Measurements from ENCODE around the gene LRRC18. TPM values are rescaled to one million over a fixed set of nuclear protein-coding genes. Genes with fewer than 3 reads are reported as not detected.

Gene LRRC18
- total RNA-seq, 4 donors from 2014 or later, result not detected

GRCh38 chr10:48978318-48978717 is 38.7 kb upstream of the LRRC18 start:
- H3K27me3 ChIP-seq, result no peaks in the 10 kb centered on the region

DNA sequence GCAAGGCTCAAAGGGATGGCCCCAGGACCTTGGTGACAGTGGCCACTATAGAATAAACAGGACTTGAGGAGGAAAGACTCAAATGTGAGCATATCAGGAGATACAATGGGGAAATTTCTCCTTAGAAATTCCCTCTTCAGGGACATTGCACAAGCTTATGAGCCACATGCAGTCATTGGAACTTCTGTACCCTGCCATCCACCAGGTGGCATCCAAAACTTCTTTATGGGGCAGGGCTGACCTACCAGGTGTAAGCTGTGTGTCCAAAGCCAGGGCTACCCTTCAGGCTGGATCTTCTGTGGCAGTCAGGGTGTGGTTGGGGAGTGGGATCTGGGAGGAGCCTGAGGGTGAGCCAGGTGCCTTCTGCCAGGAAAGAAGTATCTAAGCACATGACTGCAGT is 36.6 kb upstream of the LRRC18 start:
- peaks cover 0 to 3% (median 0%) of the 10 kb centered on the region in 4 donors for H3K9me3 ChIP-seq
- no peak overlapping the region for H3K27ac ChIP-seq
- no peak overlapping the region for H3K4me3 ChIP-seq
- no peaks in the 10 kb centered on the region for H3K36me3 ChIP-seq
- DNase-seq (ENCODE audit: low spot score in 2 of 2), result no peak
- H3K4me1 ChIP-seq, result peaks cover 0 to under 1% (median 0%) of the 10 kb centered on the region in 4 donors
- H3K27me3 ChIP-seq, result no peaks in the 10 kb centered on the region
- TF ChIP-seq, protein P1, sequence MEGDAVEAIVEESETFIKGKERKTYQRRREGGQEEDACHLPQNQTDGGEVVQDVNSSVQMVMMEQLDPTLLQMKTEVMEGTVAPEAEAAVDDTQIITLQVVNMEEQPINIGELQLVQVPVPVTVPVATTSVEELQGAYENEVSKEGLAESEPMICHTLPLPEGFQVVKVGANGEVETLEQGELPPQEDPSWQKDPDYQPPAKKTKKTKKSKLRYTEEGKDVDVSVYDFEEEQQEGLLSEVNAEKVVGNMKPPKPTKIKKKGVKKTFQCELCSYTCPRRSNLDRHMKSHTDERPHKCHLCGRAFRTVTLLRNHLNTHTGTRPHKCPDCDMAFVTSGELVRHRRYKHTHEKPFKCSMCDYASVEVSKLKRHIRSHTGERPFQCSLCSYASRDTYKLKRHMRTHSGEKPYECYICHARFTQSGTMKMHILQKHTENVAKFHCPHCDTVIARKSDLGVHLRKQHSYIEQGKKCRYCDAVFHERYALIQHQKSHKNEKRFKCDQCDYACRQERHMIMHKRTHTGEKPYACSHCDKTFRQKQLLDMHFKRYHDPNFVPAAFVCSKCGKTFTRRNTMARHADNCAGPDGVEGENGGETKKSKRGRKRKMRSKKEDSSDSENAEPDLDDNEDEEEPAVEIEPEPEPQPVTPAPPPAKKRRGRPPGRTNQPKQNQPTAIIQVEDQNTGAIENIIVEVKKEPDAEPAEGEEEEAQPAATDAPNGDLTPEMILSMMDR (IDR thresholded peaks at IDR 0.05), result no peak
- TF ChIP-seq EP300 (IDR thresholded peaks at IDR 0.05) (no peak), POLR2A (IDR thresholded peaks at IDR 0.05) (no peak)

More at GRCh38 chr10:48978318-48978717, 38.7 kb upstream of the LRRC18 start:
- DNase-seq (ENCODE audit: low spot score in 2 of 2), result no peak
- Histone ChIP-seq H3K4me1 (peaks cover 0 to 4% (median 0%) of the 10 kb centered on the region in 4 donors), H3K36me3 (no peaks in the 10 kb centered on the region), H3K4me3 (no peak overlapping the region), H3K9me3 (no peaks in the 10 kb centered on the region), H3K27ac (no peak overlapping the region)
- WGBS, 2 donors, result 81 to 92% methylated on average over 4 to 5 of the region's 5 CpGs
- TF ChIP-seq, protein P1 (IDR thresholded peaks at IDR 0.05), result no peak
- TF ChIP-seq POLR2A (IDR thresholded peaks at IDR 0.05), result no peak
- TF ChIP-seq EP300 (IDR thresholded peaks at IDR 0.05), result no peak

- Histone ChIP-seq H3K9me3 (peaks cover 0 to 3% (median 0%) of the 10 kb centered on the region in 4 donors), H3K36me3 (no peaks in the 10 kb centered on the region), H3K27me3 (no peaks in the 10 kb centered on the region), H3K27ac (no peak overlapping the region), H3K4me3 (no peak overlapping the region), H3K4me1 (no peaks in the 10 kb centered on the region)
- TF ChIP-seq, protein P1 (IDR thresholded peaks at IDR 0.05), result no peak
- TF ChIP-seq EP300 (IDR thresholded peaks at IDR 0.05) (no peak), POLR2A (IDR thresholded peaks at IDR 0.05) (no peak)
- no peak for DNase-seq (ENCODE audit: low spot score in 2 of 2)
- 94% methylated on average over 12 of the region's 12 CpGs for WGBS, 2 donors
These were observed 35.0 kb upstream of the LRRC18 start for GRCh38 chr10:48974510-48975156.

- peaks cover 0 to 3% (median 0%) of the 10 kb centered on the region in 4 donors for H3K9me3 ChIP-seq
- no peak overlapping the region for H3K4me3 ChIP-seq
- no peaks in the 10 kb centered on the region for H3K27me3 ChIP-seq
- H3K27ac ChIP-seq, result no peak overlapping the region
- H3K4me1 ChIP-seq, result no peaks in the 10 kb centered on the region
- H3K36me3 ChIP-seq, result no peaks in the 10 kb centered on the region
- TF ChIP-seq POLR2A (IDR thresholded peaks at IDR 0.05), result no peak
- TF ChIP-seq EP300 (IDR thresholded peaks at IDR 0.05), result no peak
- TF ChIP-seq, protein P1 (IDR thresholded peaks at IDR 0.05), result no peak
- WGBS, 2 donors, result 81 to 82% methylated on average over 5 of the region's 5 CpGs
- DNase-seq (ENCODE audit: low spot score in 2 of 2), result no peak
These were observed 33.4 kb upstream of the LRRC18 start for GRCh38 chr10:48973065-48973464.

DNA sequence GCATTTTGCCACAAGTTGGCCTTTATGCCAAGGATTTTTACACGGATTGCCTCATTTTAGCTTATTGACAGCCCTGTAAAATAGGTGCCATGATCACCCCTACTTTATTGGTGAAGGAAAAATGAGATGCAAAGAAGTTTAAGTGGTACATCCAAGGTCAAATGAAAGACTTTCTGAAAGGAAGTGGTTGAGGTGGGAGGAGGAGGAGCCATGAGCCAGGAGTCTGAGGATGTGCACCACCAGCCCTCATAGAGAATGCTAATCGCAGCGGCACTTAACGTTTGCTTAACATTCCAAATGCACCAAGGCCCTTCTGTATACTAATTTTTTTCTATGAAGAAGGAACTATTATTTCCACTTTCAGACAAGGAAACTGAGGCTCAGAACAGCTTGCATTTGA is 31.0 kb upstream of the LRRC18 start:
- peaks cover 0 to 3% (median 0%) of the 10 kb centered on the region in 4 donors for H3K9me3 ChIP-seq
- WGBS, 2 donors, result 84 to 93% methylated on average over 4 of the region's 4 CpGs

More for the DNA sequence above, 31.0 kb upstream of the LRRC18 start:
- Histone ChIP-seq H3K4me3 (no peak overlapping the region), H3K27ac (no peak overlapping the region), H3K36me3 (no peaks in the 10 kb centered on the region), H3K27me3 (no peaks in the 10 kb centered on the region), H3K4me1 (no peaks in the 10 kb centered on the region)
- TF ChIP-seq, protein P1 (IDR thresholded peaks at IDR 0.05), result no peak
- TF ChIP-seq POLR2A (IDR thresholded peaks at IDR 0.05), result no peak
- TF ChIP-seq EP300 (IDR thresholded peaks at IDR 0.05), result no peak
- no peak for DNase-seq (ENCODE audit: low spot score in 2 of 2)
